SK-N-SH treated with all-trans-retinoic acid at 6 μM for 48 hours (cell line): ENCODE results near the gene C19orf85.
A peak's percentile ranks its signal among the peaks of the same experiment; 100 is the strongest.

Experiments used
- ATAC-seq: fragments of 200-7000 bp; cut with Tn5 transposase; 3 replicates; pipeline ENCODE4 v1.9.1; 2020; ENCODE audit warnings: mild to moderate bottlenecking, moderate library complexity
- ARNTL ChIP-seq: fragments of 450-650 bp; formaldehyde crosslinking; IDR thresholded peaks from 2 replicates; pipeline ENCODE4 v1.5.0; 2020; ENCODE audit warnings: low read depth, mild to moderate bottlenecking, moderate library complexity, borderline replicate concordance
- BACH2 ChIP-seq: fragments of 250-450 bp; sonication (Bioruptor Pico); IDR thresholded peaks from 2 replicates; pipeline ENCODE4 v1.9.0; 2021; ENCODE audit warnings: mild to moderate bottlenecking, borderline replicate concordance
- CSDC2 ChIP-seq: fragments of 250-450 bp; sonication (Bioruptor Pico); IDR thresholded peaks from 2 replicates; pipeline ENCODE4 v1.5.0; 2020; ENCODE audit warnings: mild to moderate bottlenecking, moderate library complexity
- ESRRG ChIP-seq: fragments of 250-450 bp; sonication (Bioruptor Pico); IDR thresholded peaks from 2 replicates; pipeline ENCODE4 v1.6.1; 2021; ENCODE audit warnings: mild to moderate bottlenecking
- GLIS3 ChIP-seq: fragments of 250-450 bp; sonication (Bioruptor Pico); IDR thresholded peaks from 2 replicates; pipeline ENCODE4 v1.5.0; 2020; ENCODE audit warnings: mild to moderate bottlenecking, moderate library complexity
- ISL1 ChIP-seq: fragments of 250-450 bp; sonication (Bioruptor Pico); IDR thresholded peaks from 2 replicates; pipeline ENCODE4 v2.1.2; 2022; ENCODE audit warnings: mild to moderate bottlenecking, moderate library complexity
- OSR1 ChIP-seq: fragments of 250-450 bp; sonication (Bioruptor Pico); IDR thresholded peaks from 2 replicates; pipeline ENCODE4 v1.8.0; 2022; ENCODE audit warnings: moderate library complexity, mild to moderate bottlenecking, inconsistent platforms
- PPARA ChIP-seq: fragments of 250-450 bp; sonication (Bioruptor Pico); IDR thresholded peaks from 2 replicates; pipeline ENCODE4 v1.5.0; 2020; ENCODE audit warnings: mild to moderate bottlenecking, borderline replicate concordance
- RARB ChIP-seq: fragments of 250-450 bp; sonication (Bioruptor Pico); IDR thresholded peaks from 2 replicates; pipeline ENCODE4 v1.8.0; 2021; ENCODE audit warnings: mild to moderate bottlenecking, moderate library complexity
- SNAI2 ChIP-seq: fragments of 250-450 bp; sonication (Bioruptor Pico); IDR thresholded peaks from 2 replicates; pipeline ENCODE4 v1.5.0; 2020; ENCODE audit warnings: mild to moderate bottlenecking, moderate library complexity
- TCF4 ChIP-seq: fragments of 250-450 bp; sonication (Bioruptor Pico); IDR thresholded peaks from 2 replicates; pipeline ENCODE4 v1.8.0; 2021; ENCODE audit warnings: mild to moderate bottlenecking, moderate library complexity, borderline replicate concordance
- TOX ChIP-seq: fragments of 250-450 bp; sonication (Bioruptor Pico); IDR thresholded peaks from 2 replicates; pipeline ENCODE4 v1.8.0; 2021; ENCODE audit warnings: mild to moderate bottlenecking, moderate library complexity, borderline replicate concordance
- ZC3H10 ChIP-seq: fragments of 250-450 bp; sonication (Bioruptor Pico); IDR thresholded peaks from 2 replicates; pipeline ENCODE4 v1.5.1; 2021; ENCODE audit warnings: mild to moderate bottlenecking, moderate library complexity
- ZFP3 ChIP-seq: fragments of 250-450 bp; sonication (Bioruptor Pico); IDR thresholded peaks from 2 replicates; pipeline ENCODE4 v1.5.0; 2020; ENCODE audit warnings: mild to moderate bottlenecking, moderate library complexity
- ZNF565 ChIP-seq: fragments of 450-650 bp; formaldehyde crosslinking; conservative IDR thresholded peaks from 2 replicates; pipeline ENCODE4 v1.5.0; 2020; ENCODE audit warnings: low read depth, mild to moderate bottlenecking, moderate library complexity
- ZNF70 ChIP-seq: fragments of 450-650 bp; formaldehyde crosslinking; IDR thresholded peaks from 2 replicates; pipeline ENCODE4 v1.5.0; 2020; ENCODE audit warnings: mild to moderate bottlenecking, moderate library complexity
- ZNF8 ChIP-seq: fragments of 450-650 bp; formaldehyde crosslinking; IDR thresholded peaks from 2 replicates; pipeline ENCODE4 v1.5.0; 2020; ENCODE audit warnings: mild to moderate bottlenecking, moderate library complexity
- TF ChIP-seq, protein P1 (sequence below): fragments of 250-450 bp; sonication (Bioruptor Pico); IDR thresholded peaks from 2 replicates; pipeline ENCODE4 v1.8.0; 2021; ENCODE audit warnings: low read depth, mild to moderate bottlenecking, moderate library complexity, borderline replicate concordance
- TF ChIP-seq, protein P2 (sequence below): fragments of 250-450 bp; sonication (Bioruptor Pico); IDR thresholded peaks from 2 replicates; pipeline ENCODE4 v1.5.0; 2020; ENCODE audit warnings: mild to moderate bottlenecking, moderate library complexity
- TF ChIP-seq, protein P3 (sequence below): fragments of 250-450 bp; sonication (Bioruptor Pico); IDR thresholded peaks from 2 replicates; pipeline ENCODE4 v1.5.1; 2020; ENCODE audit warnings: low read depth, mild to moderate bottlenecking, moderate library complexity
- TF ChIP-seq, protein P4 (sequence below): fragments of 250-450 bp; sonication (Bioruptor Pico); IDR thresholded peaks from 2 replicates; pipeline ENCODE4 v1.5.1; 2021; ENCODE audit warnings: mild to moderate bottlenecking, moderate library complexity

The C19orf85 gene

DNA sequence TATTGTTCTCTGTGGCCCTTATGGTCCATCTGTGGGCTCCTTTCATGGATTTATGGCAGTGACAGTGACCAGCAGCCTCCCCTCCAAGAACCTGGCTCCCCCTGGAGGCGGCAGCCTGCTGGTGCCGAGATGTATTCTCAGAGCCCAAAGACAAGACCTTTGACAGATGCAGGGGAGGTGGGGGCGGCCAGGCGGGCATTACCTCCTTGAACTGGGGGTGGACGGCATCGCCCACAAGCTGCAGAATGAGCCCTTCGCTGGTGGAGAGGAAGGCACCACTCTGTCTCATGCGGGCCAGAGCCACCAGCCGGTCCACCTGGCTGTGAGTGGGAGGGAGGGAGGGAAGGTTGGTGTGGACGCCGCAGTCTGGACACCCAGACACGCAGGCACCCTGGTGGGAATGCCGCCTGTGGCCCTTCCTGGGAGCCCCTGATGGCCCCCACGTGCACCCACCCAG lies 9.7 kb downstream of the C19orf85 start:
- peak; percentile 69 for ATAC-seq
- TF ChIP-seq ARNTL (CRISPR knock-in tag) (no peak), ZNF70 (CRISPR knock-in tag) (no peak), ZNF8 (CRISPR knock-in tag) (no peak), TOX (CRISPR knock-in tag) (no peak), ZFP3 (no peak), PPARA (CRISPR knock-in tag) (no peak), SNAI2 (no peak), TCF4 (no peak), ESRRG (CRISPR knock-in tag) (no peak), RARB (CRISPR knock-in tag) (no peak), OSR1 (no peak), GLIS3 (no peak), BACH2 (no peak), ZC3H10 (CRISPR knock-in tag) (no peak)
- TF ChIP-seq, protein P1, sequence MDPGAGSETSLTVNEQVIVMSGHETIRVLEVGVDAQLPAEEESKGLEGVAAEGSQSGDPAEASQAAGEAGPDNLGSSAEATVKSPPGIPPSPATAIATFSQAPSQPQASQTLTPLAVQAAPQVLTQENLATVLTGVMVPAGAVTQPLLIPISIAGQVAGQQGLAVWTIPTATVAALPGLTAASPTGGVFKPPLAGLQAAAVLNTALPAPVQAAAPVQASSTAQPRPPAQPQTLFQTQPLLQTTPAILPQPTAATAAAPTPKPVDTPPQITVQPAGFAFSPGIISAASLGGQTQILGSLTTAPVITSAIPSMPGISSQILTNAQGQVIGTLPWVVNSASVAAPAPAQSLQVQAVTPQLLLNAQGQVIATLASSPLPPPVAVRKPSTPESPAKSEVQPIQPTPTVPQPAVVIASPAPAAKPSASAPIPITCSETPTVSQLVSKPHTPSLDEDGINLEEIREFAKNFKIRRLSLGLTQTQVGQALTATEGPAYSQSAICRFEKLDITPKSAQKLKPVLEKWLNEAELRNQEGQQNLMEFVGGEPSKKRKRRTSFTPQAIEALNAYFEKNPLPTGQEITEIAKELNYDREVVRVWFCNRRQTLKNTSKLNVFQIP (CRISPR knock-in tag): no peak
- TF ChIP-seq, protein P2, sequence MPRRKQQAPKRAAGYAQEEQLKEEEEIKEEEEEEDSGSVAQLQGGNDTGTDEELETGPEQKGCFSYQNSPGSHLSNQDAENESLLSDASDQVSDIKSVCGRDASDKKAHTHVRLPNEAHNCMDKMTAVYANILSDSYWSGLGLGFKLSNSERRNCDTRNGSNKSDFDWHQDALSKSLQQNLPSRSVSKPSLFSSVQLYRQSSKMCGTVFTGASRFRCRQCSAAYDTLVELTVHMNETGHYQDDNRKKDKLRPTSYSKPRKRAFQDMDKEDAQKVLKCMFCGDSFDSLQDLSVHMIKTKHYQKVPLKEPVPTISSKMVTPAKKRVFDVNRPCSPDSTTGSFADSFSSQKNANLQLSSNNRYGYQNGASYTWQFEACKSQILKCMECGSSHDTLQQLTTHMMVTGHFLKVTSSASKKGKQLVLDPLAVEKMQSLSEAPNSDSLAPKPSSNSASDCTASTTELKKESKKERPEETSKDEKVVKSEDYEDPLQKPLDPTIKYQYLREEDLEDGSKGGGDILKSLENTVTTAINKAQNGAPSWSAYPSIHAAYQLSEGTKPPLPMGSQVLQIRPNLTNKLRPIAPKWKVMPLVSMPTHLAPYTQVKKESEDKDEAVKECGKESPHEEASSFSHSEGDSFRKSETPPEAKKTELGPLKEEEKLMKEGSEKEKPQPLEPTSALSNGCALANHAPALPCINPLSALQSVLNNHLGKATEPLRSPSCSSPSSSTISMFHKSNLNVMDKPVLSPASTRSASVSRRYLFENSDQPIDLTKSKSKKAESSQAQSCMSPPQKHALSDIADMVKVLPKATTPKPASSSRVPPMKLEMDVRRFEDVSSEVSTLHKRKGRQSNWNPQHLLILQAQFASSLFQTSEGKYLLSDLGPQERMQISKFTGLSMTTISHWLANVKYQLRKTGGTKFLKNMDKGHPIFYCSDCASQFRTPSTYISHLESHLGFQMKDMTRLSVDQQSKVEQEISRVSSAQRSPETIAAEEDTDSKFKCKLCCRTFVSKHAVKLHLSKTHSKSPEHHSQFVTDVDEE (CRISPR knock-in tag): no peak
- TF ChIP-seq, protein P3, sequence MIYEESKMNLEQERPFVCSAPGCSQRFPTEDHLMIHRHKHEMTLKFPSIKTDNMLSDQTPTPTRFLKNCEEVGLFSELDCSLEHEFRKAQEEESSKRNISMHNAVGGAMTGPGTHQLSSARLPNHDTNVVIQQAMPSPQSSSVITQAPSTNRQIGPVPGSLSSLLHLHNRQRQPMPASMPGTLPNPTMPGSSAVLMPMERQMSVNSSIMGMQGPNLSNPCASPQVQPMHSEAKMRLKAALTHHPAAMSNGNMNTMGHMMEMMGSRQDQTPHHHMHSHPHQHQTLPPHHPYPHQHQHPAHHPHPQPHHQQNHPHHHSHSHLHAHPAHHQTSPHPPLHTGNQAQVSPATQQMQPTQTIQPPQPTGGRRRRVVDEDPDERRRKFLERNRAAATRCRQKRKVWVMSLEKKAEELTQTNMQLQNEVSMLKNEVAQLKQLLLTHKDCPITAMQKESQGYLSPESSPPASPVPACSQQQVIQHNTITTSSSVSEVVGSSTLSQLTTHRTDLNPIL: no peak
- TF ChIP-seq, all 23 proteins: peak for 0

DNA sequence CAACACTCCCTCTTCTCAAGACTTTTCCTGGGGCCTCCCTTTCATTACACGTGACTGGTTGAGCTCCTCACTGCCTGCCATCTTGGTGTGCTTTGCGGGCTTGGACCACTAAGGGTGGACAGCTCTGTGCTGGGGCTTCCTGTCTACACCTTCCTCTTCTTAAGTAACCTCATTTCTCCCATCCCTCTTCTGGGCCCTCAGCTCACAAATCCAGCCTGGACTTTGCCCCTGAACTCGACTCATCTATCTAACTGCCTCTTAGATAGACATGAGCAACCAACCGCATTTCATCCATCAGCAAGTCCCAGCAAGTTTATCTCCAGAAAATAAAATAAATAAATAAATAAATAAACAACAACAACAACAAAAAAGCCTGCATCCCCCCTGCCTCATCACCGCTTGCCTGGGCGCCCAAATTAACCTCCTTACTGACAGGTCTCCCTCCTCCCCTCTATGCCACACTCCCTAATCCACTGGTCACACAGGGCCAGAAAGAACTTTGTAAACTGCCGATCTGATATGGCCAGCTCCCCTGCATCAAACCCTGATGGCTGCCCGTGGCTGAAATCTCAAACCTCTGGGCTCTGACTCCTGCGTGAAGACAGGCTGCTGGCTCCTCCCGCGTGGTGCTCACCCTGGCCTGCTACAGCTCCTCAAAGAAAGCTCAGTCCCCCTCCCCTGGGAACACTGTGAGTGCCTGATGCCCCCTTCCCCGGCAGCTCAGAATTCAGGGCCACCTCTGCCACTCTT lies 10.9 kb downstream of the C19orf85 start:
- TF ChIP-seq TCF4 (no peak), RARB (CRISPR knock-in tag) (no peak), ZNF565 (CRISPR knock-in tag) (no peak), CSDC2 (CRISPR knock-in tag) (no peak), SNAI2 (no peak), OSR1 (no peak), PPARA (CRISPR knock-in tag) (no peak), ISL1 (CRISPR knock-in tag) (no peak), GLIS3 (no peak), ZNF70 (CRISPR knock-in tag) (no peak), ZFP3 (no peak), ESRRG (CRISPR knock-in tag) (no peak), BACH2 (no peak), ARNTL (CRISPR knock-in tag) (no peak)
- TF ChIP-seq, protein P3: no peak
- TF ChIP-seq, protein P2 (CRISPR knock-in tag): no peak
- TF ChIP-seq, protein P4, sequence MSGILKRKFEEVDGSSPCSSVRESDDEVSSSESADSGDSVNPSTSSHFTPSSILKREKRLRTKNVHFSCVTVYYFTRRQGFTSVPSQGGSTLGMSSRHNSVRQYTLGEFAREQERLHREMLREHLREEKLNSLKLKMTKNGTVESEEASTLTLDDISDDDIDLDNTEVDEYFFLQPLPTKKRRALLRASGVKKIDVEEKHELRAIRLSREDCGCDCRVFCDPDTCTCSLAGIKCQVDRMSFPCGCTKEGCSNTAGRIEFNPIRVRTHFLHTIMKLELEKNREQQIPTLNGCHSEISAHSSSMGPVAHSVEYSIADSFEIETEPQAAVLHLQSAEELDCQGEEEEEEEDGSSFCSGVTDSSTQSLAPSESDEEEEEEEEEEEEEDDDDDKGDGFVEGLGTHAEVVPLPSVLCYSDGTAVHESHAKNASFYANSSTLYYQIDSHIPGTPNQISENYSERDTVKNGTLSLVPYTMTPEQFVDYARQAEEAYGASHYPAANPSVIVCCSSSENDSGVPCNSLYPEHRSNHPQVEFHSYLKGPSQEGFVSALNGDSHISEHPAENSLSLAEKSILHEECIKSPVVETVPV (CRISPR knock-in tag): no peak
- TF ChIP-seq, all 23 proteins: peak for 0
- ATAC-seq: no peak
